Measurements from ENCODE around the gene HIF1A.

GRCh38 chr14:61766151-61766550 lies 70.8 kb downstream of the HIF1A start:
- no peak for TF ChIP-seq CTCF (IDR thresholded peaks at IDR 0.05)
- no peak for TF ChIP-seq POLR2A (IDR thresholded peaks at IDR 0.05)

Data from heart left ventricle (tissue), 13 donors.